H1 (cell line): ENCODE results near the gene MRPL19. TPM values are rescaled to one million over a fixed set of nuclear protein-coding genes. Genes with fewer than 3 reads are reported as not detected.

Source experiments
- CBX5 ChIP-seq: fragments of 300-800, 300-1000 bp; sonication (generic); IDR thresholded peaks from 2 replicates; pipeline ENCODE4 v1.7.1; 2016; ENCODE audit warnings: antibody characterized with exemption, low read length, low read depth
- CHD2 ChIP-seq: IDR thresholded peaks from 2 replicates; pipeline ENCODE4 v1.6.1; 2012; ENCODE audit warnings: low read length, improper control_type of control experiment
- CTBP2 ChIP-seq: IDR thresholded peaks from 2 replicates; pipeline ENCODE4 v1.7.0; 2011; ENCODE audit warnings: borderline replicate concordance, mild to moderate bottlenecking, moderate library complexity, mixed read lengths, low read length; ENCODE audit not compliant: insufficient read depth, insufficient read length
- EZH2 ChIP-seq: fragments of 200-600 bp; sonication (generic); IDR thresholded peaks from 2 replicates; pipeline ENCODE4 v1.7.1; 2012; ENCODE audit warnings: low read depth, mild to moderate bottlenecking, moderate library complexity, low read length, inconsistent platforms; ENCODE audit not compliant: severe bottlenecking
- GTF2F1 ChIP-seq: IDR thresholded peaks from 2 replicates; pipeline ENCODE4 v1.6.1; 2012; ENCODE audit warnings: low read depth, low read length, improper control_type of control experiment, borderline replicate concordance
- KDM4A ChIP-seq: IDR thresholded peaks from one replicate; pipeline ENCODE4 v1.7.1; 2012; ENCODE audit warnings: low read depth, mild to moderate bottlenecking, moderate library complexity, low read length, inconsistent platforms; ENCODE audit not compliant: severe bottlenecking
- NANOG ChIP-seq: IDR thresholded peaks from 2 replicates; pipeline ENCODE4 v1.6.1; 2011; ENCODE audit warnings: low read length, low read depth, mild to moderate bottlenecking, inconsistent platforms; ENCODE audit not compliant: insufficient read depth, poor library complexity, severe bottlenecking
- SIX5 ChIP-seq: IDR thresholded peaks from 2 replicates; pipeline ENCODE4 v1.6.1; 2011; ENCODE audit warnings: mild to moderate bottlenecking, low read depth, low read length
- TAF1 ChIP-seq: IDR thresholded peaks from 2 replicates; pipeline ENCODE4 v1.6.1; 2011; ENCODE audit warnings: mild to moderate bottlenecking, low read depth, low read length
- polyA plus RNA-seq, 7 experiments: library from polyadenylated mRNA; depleted of rRNA in 3 of 7; stranded (reverse) in 5 of 7; unstranded in 2 of 7; fragments of >200 nt in 5 of 7; fragments of 200-250 nt in 2 of 7; gene quantifications; 1 replicate in 5 of 7; 2 replicates in 1 of 7; 4 replicates in 1 of 7; pipeline versions ENCODE4 v1.2.1 to v1.2.3, GENCODE V29; 2011 to 2013; ENCODE audit warnings: missing spikeins in 2 of 7, mixed read lengths in 2 of 7
- total RNA-seq: library from RNA; stranded (reverse); fragmentation: NEBNext Ultra II Directional; extraction: Animal tissue kit (Norgen Biotek cat#: 25700); gene quantifications from 2 replicates; pipeline ENCODE4 v1.2.1, GENCODE V29; 2021
- TF ChIP-seq, protein P1 (sequence below): fragments of 300-600 bp; sonication (generic); IDR thresholded peaks from 2 replicates; pipeline ENCODE4 v1.7.1; 2012; ENCODE audit warnings: low read length, moderate library complexity, mild to moderate bottlenecking, inconsistent platforms; ENCODE audit not compliant: insufficient replicate concordance
- TF ChIP-seq, protein P2 (sequence below): IDR thresholded peaks from 2 replicates; pipeline ENCODE4 v1.6.1; 2011; ENCODE audit warnings: low read length, improper control_type of control experiment

Gene MRPL19
- total and polyA plus RNA-seq, 2 of the 8 experiments (the other 6 are each of a cell fraction or from before 2014, with no cell fraction given) = 18.1 to 75.2 TPM

DNA sequence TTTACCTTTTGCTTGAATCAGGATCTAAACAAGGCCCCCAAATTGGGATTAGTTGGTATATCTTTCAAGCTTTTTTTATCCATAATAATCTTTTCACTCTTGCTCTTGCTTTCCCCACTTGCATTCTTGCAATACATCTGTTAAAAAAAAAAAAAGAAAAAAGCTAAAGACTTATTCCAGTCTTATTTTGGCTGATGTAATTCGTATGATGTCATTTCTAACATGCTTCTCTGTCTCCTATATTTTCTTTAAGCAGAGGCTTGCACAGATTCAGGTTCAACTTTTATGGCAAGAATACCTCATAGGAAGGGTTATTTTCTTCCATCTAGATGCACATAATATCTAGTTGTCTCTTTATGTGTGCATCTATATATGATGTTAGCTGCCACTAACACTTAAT lies 73.9 kb downstream of the MRPL19 start (continued):
- TF ChIP-seq, protein P1, sequence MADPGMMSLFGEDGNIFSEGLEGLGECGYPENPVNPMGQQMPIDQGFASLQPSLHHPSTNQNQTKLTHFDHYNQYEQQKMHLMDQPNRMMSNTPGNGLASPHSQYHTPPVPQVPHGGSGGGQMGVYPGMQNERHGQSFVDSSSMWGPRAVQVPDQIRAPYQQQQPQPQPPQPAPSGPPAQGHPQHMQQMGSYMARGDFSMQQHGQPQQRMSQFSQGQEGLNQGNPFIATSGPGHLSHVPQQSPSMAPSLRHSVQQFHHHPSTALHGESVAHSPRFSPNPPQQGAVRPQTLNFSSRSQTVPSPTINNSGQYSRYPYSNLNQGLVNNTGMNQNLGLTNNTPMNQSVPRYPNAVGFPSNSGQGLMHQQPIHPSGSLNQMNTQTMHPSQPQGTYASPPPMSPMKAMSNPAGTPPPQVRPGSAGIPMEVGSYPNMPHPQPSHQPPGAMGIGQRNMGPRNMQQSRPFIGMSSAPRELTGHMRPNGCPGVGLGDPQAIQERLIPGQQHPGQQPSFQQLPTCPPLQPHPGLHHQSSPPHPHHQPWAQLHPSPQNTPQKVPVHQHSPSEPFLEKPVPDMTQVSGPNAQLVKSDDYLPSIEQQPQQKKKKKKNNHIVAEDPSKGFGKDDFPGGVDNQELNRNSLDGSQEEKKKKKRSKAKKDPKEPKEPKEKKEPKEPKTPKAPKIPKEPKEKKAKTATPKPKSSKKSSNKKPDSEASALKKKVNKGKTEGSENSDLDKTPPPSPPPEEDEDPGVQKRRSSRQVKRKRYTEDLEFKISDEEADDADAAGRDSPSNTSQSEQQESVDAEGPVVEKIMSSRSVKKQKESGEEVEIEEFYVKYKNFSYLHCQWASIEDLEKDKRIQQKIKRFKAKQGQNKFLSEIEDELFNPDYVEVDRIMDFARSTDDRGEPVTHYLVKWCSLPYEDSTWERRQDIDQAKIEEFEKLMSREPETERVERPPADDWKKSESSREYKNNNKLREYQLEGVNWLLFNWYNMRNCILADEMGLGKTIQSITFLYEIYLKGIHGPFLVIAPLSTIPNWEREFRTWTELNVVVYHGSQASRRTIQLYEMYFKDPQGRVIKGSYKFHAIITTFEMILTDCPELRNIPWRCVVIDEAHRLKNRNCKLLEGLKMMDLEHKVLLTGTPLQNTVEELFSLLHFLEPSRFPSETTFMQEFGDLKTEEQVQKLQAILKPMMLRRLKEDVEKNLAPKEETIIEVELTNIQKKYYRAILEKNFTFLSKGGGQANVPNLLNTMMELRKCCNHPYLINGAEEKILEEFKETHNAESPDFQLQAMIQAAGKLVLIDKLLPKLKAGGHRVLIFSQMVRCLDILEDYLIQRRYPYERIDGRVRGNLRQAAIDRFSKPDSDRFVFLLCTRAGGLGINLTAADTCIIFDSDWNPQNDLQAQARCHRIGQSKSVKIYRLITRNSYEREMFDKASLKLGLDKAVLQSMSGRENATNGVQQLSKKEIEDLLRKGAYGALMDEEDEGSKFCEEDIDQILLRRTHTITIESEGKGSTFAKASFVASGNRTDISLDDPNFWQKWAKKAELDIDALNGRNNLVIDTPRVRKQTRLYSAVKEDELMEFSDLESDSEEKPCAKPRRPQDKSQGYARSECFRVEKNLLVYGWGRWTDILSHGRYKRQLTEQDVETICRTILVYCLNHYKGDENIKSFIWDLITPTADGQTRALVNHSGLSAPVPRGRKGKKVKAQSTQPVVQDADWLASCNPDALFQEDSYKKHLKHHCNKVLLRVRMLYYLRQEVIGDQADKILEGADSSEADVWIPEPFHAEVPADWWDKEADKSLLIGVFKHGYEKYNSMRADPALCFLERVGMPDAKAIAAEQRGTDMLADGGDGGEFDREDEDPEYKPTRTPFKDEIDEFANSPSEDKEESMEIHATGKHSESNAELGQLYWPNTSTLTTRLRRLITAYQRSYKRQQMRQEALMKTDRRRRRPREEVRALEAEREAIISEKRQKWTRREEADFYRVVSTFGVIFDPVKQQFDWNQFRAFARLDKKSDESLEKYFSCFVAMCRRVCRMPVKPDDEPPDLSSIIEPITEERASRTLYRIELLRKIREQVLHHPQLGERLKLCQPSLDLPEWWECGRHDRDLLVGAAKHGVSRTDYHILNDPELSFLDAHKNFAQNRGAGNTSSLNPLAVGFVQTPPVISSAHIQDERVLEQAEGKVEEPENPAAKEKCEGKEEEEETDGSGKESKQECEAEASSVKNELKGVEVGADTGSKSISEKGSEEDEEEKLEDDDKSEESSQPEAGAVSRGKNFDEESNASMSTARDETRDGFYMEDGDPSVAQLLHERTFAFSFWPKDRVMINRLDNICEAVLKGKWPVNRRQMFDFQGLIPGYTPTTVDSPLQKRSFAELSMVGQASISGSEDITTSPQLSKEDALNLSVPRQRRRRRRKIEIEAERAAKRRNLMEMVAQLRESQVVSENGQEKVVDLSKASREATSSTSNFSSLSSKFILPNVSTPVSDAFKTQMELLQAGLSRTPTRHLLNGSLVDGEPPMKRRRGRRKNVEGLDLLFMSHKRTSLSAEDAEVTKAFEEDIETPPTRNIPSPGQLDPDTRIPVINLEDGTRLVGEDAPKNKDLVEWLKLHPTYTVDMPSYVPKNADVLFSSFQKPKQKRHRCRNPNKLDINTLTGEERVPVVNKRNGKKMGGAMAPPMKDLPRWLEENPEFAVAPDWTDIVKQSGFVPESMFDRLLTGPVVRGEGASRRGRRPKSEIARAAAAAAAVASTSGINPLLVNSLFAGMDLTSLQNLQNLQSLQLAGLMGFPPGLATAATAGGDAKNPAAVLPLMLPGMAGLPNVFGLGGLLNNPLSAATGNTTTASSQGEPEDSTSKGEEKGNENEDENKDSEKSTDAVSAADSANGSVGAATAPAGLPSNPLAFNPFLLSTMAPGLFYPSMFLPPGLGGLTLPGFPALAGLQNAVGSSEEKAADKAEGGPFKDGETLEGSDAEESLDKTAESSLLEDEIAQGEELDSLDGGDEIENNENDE = no peak
- no peak for TF ChIP-seq SIX5
- TF ChIP-seq NANOG = no peak
- no peak for TF ChIP-seq TAF1
- TF ChIP-seq CBX5 = no peak
- TF ChIP-seq EZH2 = no peak
- TF ChIP-seq KDM4A = no peak
- TF ChIP-seq CTBP2 = no peak
- TF ChIP-seq, protein P2, sequence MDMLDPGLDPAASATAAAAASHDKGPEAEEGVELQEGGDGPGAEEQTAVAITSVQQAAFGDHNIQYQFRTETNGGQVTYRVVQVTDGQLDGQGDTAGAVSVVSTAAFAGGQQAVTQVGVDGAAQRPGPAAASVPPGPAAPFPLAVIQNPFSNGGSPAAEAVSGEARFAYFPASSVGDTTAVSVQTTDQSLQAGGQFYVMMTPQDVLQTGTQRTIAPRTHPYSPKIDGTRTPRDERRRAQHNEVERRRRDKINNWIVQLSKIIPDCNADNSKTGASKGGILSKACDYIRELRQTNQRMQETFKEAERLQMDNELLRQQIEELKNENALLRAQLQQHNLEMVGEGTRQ = no peak
- no peak for TF ChIP-seq CHD2
- TF ChIP-seq GTF2F1 = no peak
